Loucy (cell line): ENCODE measurements around the gene TMEM248.
"Not testable (repeated sequence)": the region's sequence is repeated elsewhere in the genome, so short reads cannot be mapped to it uniquely, and the experiment has no call there.

Experiments used
- CTCF ChIP-seq: fragments of 200-600 bp; sonication (generic); conservative IDR thresholded peaks from 2 replicates; pipeline ENCODE4 v1.5.1; 2014; ENCODE audit warnings: mild to moderate bottlenecking, antibody characterized with exemption, low read length
- EZH2phosphoT487 ChIP-seq: fragments of 200-600 bp; IDR thresholded peaks from 2 replicates; pipeline ENCODE4 v1.6.1; 2018; ENCODE audit warnings: antibody characterized with exemption, mild to moderate bottlenecking, moderate library complexity, borderline replicate concordance

- not testable (repeated sequence) for TF ChIP-seq CTCF, EZH2phosphoT487
Observed at GRCh38 chr7:66994051-66994450, 73.0 kb downstream of the TMEM248 start.
